Gastroesophageal sphincter (tissue), 3 donors: ENCODE measurements around the gene MN1.

Source experiments
- CTCF ChIP-seq, 4 experiments: fragments of 200-600 bp in 2 of 4; fragments of 450-650 bp in 2 of 4; sonication (generic) in 1 of 4; IDR thresholded peaks; one replicate each; pipeline ENCODE4 v1.5.1; 2017 to 2019; ENCODE audit warnings: antibody characterized with exemption in 4 of 4, mild to moderate bottlenecking in 2 of 4, moderate library complexity in 2 of 4
- EP300 ChIP-seq: sonication (generic); formaldehyde crosslinking; IDR thresholded peaks from one replicate; pipeline ENCODE4 v1.6.1; 2017; ENCODE audit warnings: antibody characterized with exemption, mild to moderate bottlenecking
- POLR2A ChIP-seq, 2 donors: fragments of 450-650 bp; IDR thresholded peaks; one replicate each; pipeline ENCODE4 v1.6.1; 2017; ENCODE audit warnings: antibody characterized with exemption in 2 of 2, mild to moderate bottlenecking in 2 of 2, moderate library complexity in 1 of 2

- TF ChIP-seq CTCF (IDR thresholded peaks at IDR 0.05): no peak
- TF ChIP-seq EP300: no peak
- no peak for TF ChIP-seq POLR2A (IDR thresholded peaks at IDR 0.05)
Observed at GRCh38 chr22:27844656-27845591, 43.4 kb upstream of the MN1 start.
